ENCODE measurements around the gene NEGR1. TPM values are rescaled to one million over a fixed set of nuclear protein-coding genes. Genes with fewer than 3 reads are reported as not detected.

The NEGR1 gene
- total RNA-seq, 1 donor from 2014 or later = 0.58 TPM

GRCh38 chr1:72197786-72198185 lies 84.6 kb downstream of the NEGR1 start:
- DNase-seq (ENCODE audit: low read depth, low spot score) = no peak
- no peak overlapping the region for H3K27ac Mint-ChIP-seq (ENCODE audit: unreplicated experiment)
- no peaks in the 10 kb centered on the region for H3K27me3 Mint-ChIP-seq (ENCODE audit: low read depth)
- peaks cover 7% of the 10 kb centered on the region for H3K9me3 Mint-ChIP-seq
- no peaks in the 10 kb centered on the region for H3K36me3 Mint-ChIP-seq (ENCODE audit: low read depth)
- no peak overlapping the region for H3K4me3 Mint-ChIP-seq
- no peak for TF ChIP-seq CTCF (conservative IDR thresholded peaks at IDR 0.05)
- no peaks in the 10 kb centered on the region for H3K4me1 Mint-ChIP-seq

GRCh38 chr1:72186733-72187307 lies 95.5 kb downstream of the NEGR1 start:
- peak; percentile 62 for TF ChIP-seq CTCF (conservative IDR thresholded peaks at IDR 0.05)
- Mint-ChIP-seq H3K4me3 (no peak overlapping the region), H3K36me3 (ENCODE audit: low read depth) (no peaks in the 10 kb centered on the region), H3K27me3 (ENCODE audit: low read depth) (peaks cover 3% of the 10 kb centered on the region), H3K9me3 (no peaks in the 10 kb centered on the region), H3K4me1 (peaks cover 6% of the 10 kb centered on the region), H3K27ac (ENCODE audit: unreplicated experiment) (no peak overlapping the region)
- no peak for DNase-seq (ENCODE audit: low read depth, low spot score)

- Mint-ChIP-seq H3K27ac (ENCODE audit: unreplicated experiment) (peak overlapping the region; percentile 13), H3K9me3 (peaks cover 2% of the 10 kb centered on the region), H3K36me3 (ENCODE audit: low read depth) (no peaks in the 10 kb centered on the region), H3K27me3 (ENCODE audit: low read depth) (no peaks in the 10 kb centered on the region), H3K4me3 (no peak overlapping the region), H3K4me1 (peaks cover 6% of the 10 kb centered on the region)
- no peak for DNase-seq (ENCODE audit: low read depth, low spot score)
- no peak for TF ChIP-seq CTCF (conservative IDR thresholded peaks at IDR 0.05)
Observed at GRCh38 chr1:72184099-72184701, 98.1 kb downstream of the NEGR1 start.

- H3K27ac Mint-ChIP-seq (ENCODE audit: unreplicated experiment) = no peak overlapping the region
- H3K27me3 Mint-ChIP-seq (ENCODE audit: low read depth) = no peaks in the 10 kb centered on the region
- no peaks in the 10 kb centered on the region for H3K36me3 Mint-ChIP-seq (ENCODE audit: low read depth)
- no peak for DNase-seq (ENCODE audit: low read depth, low spot score)
- peaks cover 6% of the 10 kb centered on the region for H3K4me1 Mint-ChIP-seq
- H3K4me3 Mint-ChIP-seq = no peak overlapping the region
- peaks cover 2% of the 10 kb centered on the region for H3K9me3 Mint-ChIP-seq
- TF ChIP-seq CTCF (conservative IDR thresholded peaks at IDR 0.05) = no peak
Observed at GRCh38 chr1:72182859-72183258, 99.5 kb downstream of the NEGR1 start.

GRCh38 chr1:72178266-72178665 lies 104.1 kb downstream of the NEGR1 start:
- DNase-seq (ENCODE audit: low read depth, low spot score) = no peak
- H3K9me3 Mint-ChIP-seq = peaks cover 2% of the 10 kb centered on the region
- TF ChIP-seq CTCF (conservative IDR thresholded peaks at IDR 0.05) = no peak
- H3K27me3 Mint-ChIP-seq (ENCODE audit: low read depth) = no peaks in the 10 kb centered on the region
- no peaks in the 10 kb centered on the region for H3K4me1 Mint-ChIP-seq
- no peak overlapping the region for H3K4me3 Mint-ChIP-seq
- no peak overlapping the region for H3K27ac Mint-ChIP-seq (ENCODE audit: unreplicated experiment)
- no peaks in the 10 kb centered on the region for H3K36me3 Mint-ChIP-seq (ENCODE audit: low read depth)
